ENCODE results near the gene TMEM131.

GRCh38 chr2:98014379-98014778 lies 18.6 kb upstream of the TMEM131 start:
- TF ChIP-seq EP300 (IDR thresholded peaks at IDR 0.05) (no peak), CTCF (IDR thresholded peaks at IDR 0.05) (no peak)

Data from upper lobe of left lung (tissue), 4 donors.